Nephron (organoid): ENCODE results near the gene CARD14.

Experiments used
- H3K27ac Mint-ChIP-seq, 3 experiments: 2 replicates each; pipeline ENCODE4 v1.8.0; 2020; ENCODE audit warnings: mixed read lengths in 3 of 3, mild to moderate bottlenecking in 2 of 3, moderate library complexity in 1 of 3
- H3K27me3 Mint-ChIP-seq: 2 replicates; pipeline ENCODE4 v1.8.0; 2021; ENCODE audit warnings: low read depth, mild to moderate bottlenecking, moderate library complexity, mixed read lengths
- H3K36me3 Mint-ChIP-seq: 2 replicates; pipeline ENCODE4 v1.8.0; 2020; ENCODE audit warnings: low read depth, mixed read lengths
- H3K4me1 Mint-ChIP-seq: 2 replicates; pipeline ENCODE4 v1.8.0; 2020; ENCODE audit warnings: mixed read lengths
- H3K4me3 Mint-ChIP-seq, 3 experiments: 2 replicates each; pipeline ENCODE4 v1.8.0; 2020; ENCODE audit warnings: mild to moderate bottlenecking in 3 of 3, mixed read lengths in 3 of 3, moderate library complexity in 2 of 3
- H3K9me3 Mint-ChIP-seq: 2 replicates; pipeline ENCODE4 v1.8.0; 2020; ENCODE audit warnings: mixed read lengths
- CTCF ChIP-seq, 3 experiments: fragments of 200-600 bp; sonication (generic); IDR thresholded peaks; one replicate each; pipeline ENCODE4 v1.5.0; 2021; ENCODE audit warnings: antibody characterized with exemption in 3 of 3; ENCODE audit not compliant: unreplicated experiment in 3 of 3

Gene CARD14

GRCh38 chr17:80182845-80183223 is 13.0 kb downstream of the CARD14 start:
- Mint-ChIP-seq H3K4me3 (no peak overlapping the region), H3K27ac (no peak overlapping the region), H3K27me3 (peaks cover 18% of the 10 kb centered on the region), H3K9me3 (no peaks in the 10 kb centered on the region), H3K4me1 (peaks cover 7% of the 10 kb centered on the region), H3K36me3 (no peaks in the 10 kb centered on the region)
- no peak for TF ChIP-seq CTCF (IDR thresholded peaks at IDR 0.05; ENCODE audit: unreplicated experiment in 3 of 3)

GRCh38 chr17:80183581-80184422 is 14.0 kb downstream of the CARD14 start:
- H3K36me3 Mint-ChIP-seq = no peaks in the 10 kb centered on the region
- H3K27ac Mint-ChIP-seq = no peak overlapping the region
- peaks cover 5% of the 10 kb centered on the region for H3K4me1 Mint-ChIP-seq
- no peak overlapping the region for H3K4me3 Mint-ChIP-seq
- H3K27me3 Mint-ChIP-seq = peaks cover 17% of the 10 kb centered on the region
- TF ChIP-seq CTCF (IDR thresholded peaks at IDR 0.05; ENCODE audit: unreplicated experiment in 3 of 3) = no peak
- no peaks in the 10 kb centered on the region for H3K9me3 Mint-ChIP-seq

GRCh38 chr17:80184423-80184714 is 14.5 kb downstream of the CARD14 start:
- Mint-ChIP-seq H3K4me3 (no peak overlapping the region), H3K27me3 (peaks cover 21% of the 10 kb centered on the region), H3K4me1 (no peaks in the 10 kb centered on the region), H3K27ac (no peak overlapping the region), H3K9me3 (no peaks in the 10 kb centered on the region), H3K36me3 (no peaks in the 10 kb centered on the region)
- TF ChIP-seq CTCF (IDR thresholded peaks at IDR 0.05; ENCODE audit: unreplicated experiment in 3 of 3) = no peak

- H3K36me3 Mint-ChIP-seq = no peaks in the 10 kb centered on the region
- no peaks in the 10 kb centered on the region for H3K4me1 Mint-ChIP-seq
- H3K9me3 Mint-ChIP-seq = no peaks in the 10 kb centered on the region
- H3K27me3 Mint-ChIP-seq = peaks cover 24% of the 10 kb centered on the region
- no peak overlapping the region for H3K27ac Mint-ChIP-seq
- TF ChIP-seq CTCF (IDR thresholded peaks at IDR 0.05; ENCODE audit: unreplicated experiment in 3 of 3) = no peak
- H3K4me3 Mint-ChIP-seq = no peak overlapping the region
Observed at GRCh38 chr17:80185968-80186367, 16.1 kb downstream of the CARD14 start.

GRCh38 chr17:80187090-80187489 is 17.3 kb downstream of the CARD14 start:
- H3K4me3 Mint-ChIP-seq = no peak overlapping the region
- H3K9me3 Mint-ChIP-seq = no peaks in the 10 kb centered on the region
- peaks cover 25% of the 10 kb centered on the region for H3K27me3 Mint-ChIP-seq
- H3K36me3 Mint-ChIP-seq = no peaks in the 10 kb centered on the region
- peaks cover 7% of the 10 kb centered on the region for H3K4me1 Mint-ChIP-seq
- no peak for TF ChIP-seq CTCF (IDR thresholded peaks at IDR 0.05; ENCODE audit: unreplicated experiment in 3 of 3)
- no peak overlapping the region for H3K27ac Mint-ChIP-seq

GRCh38 chr17:80187515-80187941 is 17.7 kb downstream of the CARD14 start:
- no peak overlapping the region for H3K27ac Mint-ChIP-seq
- H3K9me3 Mint-ChIP-seq = no peaks in the 10 kb centered on the region
- peaks cover 27% of the 10 kb centered on the region for H3K27me3 Mint-ChIP-seq
- peaks cover 10% of the 10 kb centered on the region for H3K4me1 Mint-ChIP-seq
- no peak for TF ChIP-seq CTCF (IDR thresholded peaks at IDR 0.05; ENCODE audit: unreplicated experiment in 3 of 3)
- H3K36me3 Mint-ChIP-seq = no peaks in the 10 kb centered on the region
- no peak overlapping the region for H3K4me3 Mint-ChIP-seq
